Cardiac fibroblast (primary cell): ENCODE measurements around the gene CCDC83.
"Not testable (repeated sequence)": the region's sequence is repeated elsewhere in the genome, so short reads cannot be mapped to it uniquely, and the experiment has no call there.

ENCODE experiments used
- DNase-seq, 2 donors: peaks; one replicate each; pipeline versions ENCODE4 v3.0.0 to v3.0.0-alpha.2; 2010; ENCODE audit warnings: low read depth in 2 of 2
- H3K4me3 ChIP-seq, 2 donors: replicated peaks in 1 of 2; 1 replicate in 1 of 2; 2 replicates in 1 of 2; pipeline ENCODE4 v1.5.1; 2011; ENCODE audit warnings: low read depth in 2 of 2, low read length in 2 of 2, mild to moderate bottlenecking in 2 of 2, moderate library complexity in 1 of 2
- CTCF ChIP-seq: IDR thresholded peaks from one replicate; pipeline ENCODE4 v1.5.1; 2011; ENCODE audit warnings: low read depth, mild to moderate bottlenecking, low read length, inconsistent platforms

CCDC83 gene

GRCh38 chr11:85951428-85952107 lies 96.4 kb downstream of the CCDC83 start:
- no peak for TF ChIP-seq CTCF
- DNase-seq = no peak

GRCh38 chr11:85952108-85952485 lies 96.9 kb downstream of the CCDC83 start:
- H3K4me3 ChIP-seq, DNase-seq: not testable (repeated sequence)

More at GRCh38 chr11:85951428-85952107, 96.4 kb downstream of the CCDC83 start:
- no peak overlapping the region for H3K4me3 ChIP-seq

- H3K4me3 ChIP-seq = no peak overlapping the region
- DNase-seq = peak; percentile 86 to 92
- no peak for TF ChIP-seq CTCF
Measured at GRCh38 chr11:85953491-85954143, 98.4 kb downstream of the CCDC83 start.

GRCh38 chr11:85955531-85955930 lies 100.3 kb downstream of the CCDC83 start:
- peak; percentile 79 for DNase-seq
- no peak overlapping the region for H3K4me3 ChIP-seq
- TF ChIP-seq CTCF = no peak

GRCh38 chr11:85960678-85961077 lies 105.5 kb downstream of the CCDC83 start:
- no peak overlapping the region for H3K4me3 ChIP-seq
- no peak for DNase-seq
- no peak for TF ChIP-seq CTCF

GRCh38 chr11:85961130-85961529 lies 105.9 kb downstream of the CCDC83 start:
- TF ChIP-seq CTCF = no peak
- H3K4me3 ChIP-seq = no peak overlapping the region
- no peak for DNase-seq

GRCh38 chr11:85961930-85962363 lies 106.8 kb downstream of the CCDC83 start:
- peak; percentile 66 to 86 for DNase-seq
- no peak for TF ChIP-seq CTCF
- H3K4me3 ChIP-seq = no peak overlapping the region
